Stimulated activated naive CD4-positive, alpha-beta T cell treated with Interleukin-2 at 50 U/mL for 16 hours (primary cell): ENCODE results near the gene TSPOAP1.

Experiments
- DNase-seq: peaks from one replicate; lab custom pipeline; 2025; lab: John Stamatoyannopoulos, UW

Gene TSPOAP1

GRCh38 chr17:58302919-58303585 lies 25.5 kb downstream of the TSPOAP1 start:
- DNase-seq: no peak

- no peak for DNase-seq
Measured at GRCh38 chr17:58302171-58302918, 26.2 kb downstream of the TSPOAP1 start.

DNA sequence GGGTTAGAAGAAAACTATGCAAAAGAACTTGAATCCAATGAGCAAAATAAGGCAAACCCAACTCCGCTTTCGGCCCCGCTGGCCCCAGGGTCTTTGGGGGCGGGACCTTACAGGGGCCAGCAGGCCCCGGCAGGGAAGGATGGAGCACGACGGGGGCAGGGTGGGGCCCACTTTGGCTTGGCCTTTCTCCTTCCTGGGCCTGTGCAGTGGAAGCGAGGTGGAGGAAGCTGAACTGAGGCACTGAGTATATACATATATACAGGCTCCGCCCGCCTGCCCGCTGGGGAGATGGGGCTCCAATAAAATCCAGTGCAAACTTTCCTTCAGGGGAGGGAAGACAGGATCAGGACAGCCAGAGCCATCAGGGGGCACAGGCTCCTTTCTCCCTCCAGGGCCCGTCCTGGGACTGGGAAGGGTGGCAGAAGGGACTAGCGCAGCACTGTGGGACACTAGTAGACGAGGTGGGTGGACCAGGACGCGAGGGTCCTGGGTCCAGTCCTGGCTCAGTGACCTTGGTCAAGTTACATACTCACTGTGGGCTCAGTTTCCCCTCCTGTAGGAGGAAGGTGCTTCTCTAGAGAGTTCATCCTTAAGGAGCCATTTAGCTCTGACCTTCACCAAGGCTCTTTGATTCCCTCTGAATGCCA lies 27.0 kb downstream of the TSPOAP1 start:
- no peak for DNase-seq

GRCh38 chr17:58300336-58300735 lies 28.3 kb downstream of the TSPOAP1 start:
- no peak for DNase-seq

DNA sequence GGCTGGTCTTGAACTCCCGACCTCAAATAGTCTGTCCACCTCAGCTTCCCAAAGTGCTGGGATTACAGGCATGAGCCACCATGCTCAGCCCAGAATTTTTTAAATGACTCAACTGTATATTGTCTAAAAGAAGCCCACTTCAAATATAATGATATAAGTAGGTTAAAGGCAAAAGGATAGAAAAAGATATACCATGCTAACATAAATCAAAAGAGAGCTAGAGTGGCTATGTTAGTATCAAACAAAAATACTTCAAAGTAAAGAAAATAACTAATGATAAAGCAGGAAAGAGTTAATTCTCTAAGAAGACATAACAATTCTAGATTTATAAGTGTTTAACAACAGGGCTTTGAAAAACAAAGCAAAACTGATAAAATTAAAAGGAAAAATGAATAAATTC lies 34.6 kb downstream of the TSPOAP1 start:
- DNase-seq: no peak

- DNase-seq: no peak
Measured at GRCh38 chr17:58291246-58291645, 37.3 kb downstream of the TSPOAP1 start.

DNA sequence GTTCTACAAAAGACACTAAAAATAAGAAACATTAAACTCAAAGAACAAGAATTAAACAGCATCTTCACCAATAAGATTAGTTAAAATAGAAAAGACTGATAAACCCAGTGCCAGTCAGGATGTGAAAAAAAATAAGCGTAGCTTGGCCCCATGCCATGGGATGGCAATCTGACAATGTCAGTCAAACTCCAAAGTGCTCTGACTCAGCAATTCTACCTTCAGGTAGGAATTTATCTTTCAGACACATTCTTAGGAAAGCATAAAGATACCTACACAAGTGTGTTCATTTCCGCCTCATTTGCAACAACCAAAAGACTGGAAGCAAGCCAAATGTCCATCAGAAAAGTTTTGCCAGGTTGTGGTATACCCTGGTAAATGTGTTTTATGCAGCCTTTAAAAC lies 38.7 kb downstream of the TSPOAP1 start:
- DNase-seq: no peak

DNA sequence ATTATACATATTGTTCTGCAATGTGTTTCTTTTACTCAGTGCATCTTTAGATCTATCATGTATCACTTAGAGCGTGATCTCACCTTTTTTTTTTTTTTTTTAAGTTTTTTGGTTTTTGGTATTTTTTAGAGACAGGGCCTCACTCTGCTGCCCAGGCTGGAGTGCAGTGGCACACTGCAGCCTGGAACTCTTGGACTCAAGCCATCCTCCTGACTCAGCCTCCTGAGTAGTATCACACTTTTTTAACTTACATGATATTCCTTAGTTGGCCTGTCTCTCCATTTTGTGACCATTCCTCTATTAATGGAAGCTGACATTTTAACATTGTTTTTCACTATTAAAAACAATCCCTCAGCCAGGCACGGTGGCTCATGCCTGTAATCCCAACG lies 43.2 kb downstream of the TSPOAP1 start:
- DNase-seq: no peak

DNA sequence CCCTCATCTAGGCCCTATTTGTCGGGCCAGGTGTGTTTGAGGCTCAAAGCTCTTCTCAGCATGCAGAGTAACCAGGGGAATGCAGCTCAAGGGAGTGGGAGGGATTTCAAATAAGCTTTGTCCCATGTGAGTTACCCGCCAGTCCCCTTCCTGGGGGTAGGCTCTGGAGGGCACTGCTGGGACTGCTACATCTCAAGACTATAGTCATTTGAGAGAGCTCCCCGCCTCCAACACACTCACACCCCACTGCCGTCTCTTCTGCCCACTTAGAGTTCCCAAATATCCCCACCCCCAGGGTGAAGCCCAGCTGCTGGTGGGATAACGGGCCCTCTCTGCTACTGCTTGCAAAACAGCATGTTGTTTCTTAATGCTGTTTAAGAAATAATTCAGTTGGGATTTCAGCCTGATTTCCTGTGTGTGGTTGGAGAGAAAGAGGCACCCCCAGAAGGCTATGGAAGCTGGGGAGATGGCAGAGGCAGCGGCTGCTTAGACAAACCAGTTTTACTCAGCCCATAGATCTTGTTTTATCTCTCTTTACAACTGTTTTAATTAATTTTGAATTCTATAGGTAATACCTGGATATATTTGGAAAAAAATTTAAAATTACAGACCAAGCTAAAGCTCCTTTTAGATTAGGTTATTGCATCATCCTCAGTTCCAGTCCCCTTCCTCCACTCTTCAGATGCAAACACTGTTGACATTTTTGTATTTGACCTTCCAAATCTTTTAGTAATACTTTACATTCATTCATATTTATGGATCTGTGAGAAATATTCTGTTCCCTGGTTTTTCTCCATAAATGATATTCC lies 43.8 kb downstream of the TSPOAP1 start:
- no peak for DNase-seq

DNA sequence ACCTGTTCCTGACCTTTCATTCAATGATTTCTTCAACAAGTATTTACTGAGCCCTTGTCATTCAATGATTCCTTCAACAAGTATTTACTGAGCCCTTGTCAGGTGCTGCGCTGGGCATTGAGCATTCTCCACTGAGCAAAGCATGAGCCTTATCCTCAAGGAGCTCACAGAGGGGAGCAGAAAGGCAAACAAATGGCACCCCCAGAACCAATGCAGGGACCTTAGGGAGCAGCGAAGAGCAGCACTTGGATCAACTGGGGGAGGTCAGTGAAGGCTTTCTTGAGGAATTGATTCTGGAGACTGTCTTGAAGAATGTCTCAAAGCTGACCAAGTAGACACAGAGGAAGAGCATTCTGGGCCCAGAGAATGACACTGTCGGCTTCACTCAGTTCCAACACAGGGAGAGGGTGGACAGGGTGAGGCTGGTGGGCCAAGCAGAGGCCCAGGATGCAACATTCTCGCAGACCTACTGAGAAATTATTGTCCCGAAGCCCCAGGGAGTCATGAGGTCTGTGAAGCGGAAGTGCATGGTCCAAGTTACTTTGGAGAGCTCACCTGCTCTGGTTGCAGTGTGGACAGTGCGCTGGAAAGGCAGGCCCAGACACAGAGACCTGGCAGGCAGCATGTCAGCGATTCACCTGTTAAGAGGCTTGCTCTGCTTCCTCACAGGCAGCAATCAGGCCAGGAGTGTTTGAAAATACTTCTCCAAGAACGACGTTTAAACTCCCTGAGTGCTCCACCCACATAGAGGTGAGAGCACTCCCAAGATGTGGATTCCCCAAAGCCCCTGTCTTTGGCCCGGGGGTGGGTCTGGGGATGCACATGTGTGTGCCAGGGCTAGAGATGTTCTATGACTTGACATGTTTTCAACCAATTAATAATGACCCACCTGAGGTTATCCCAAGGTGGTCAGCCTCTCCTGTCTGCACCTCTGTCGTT lies 44.7 kb downstream of the TSPOAP1 start:
- no peak for DNase-seq

- DNase-seq: no peak
Measured at GRCh38 chr17:58282442-58282841, 46.2 kb downstream of the TSPOAP1 start.

GRCh38 chr17:58281511-58282011 lies 47.0 kb downstream of the TSPOAP1 start:
- no peak for DNase-seq

DNA sequence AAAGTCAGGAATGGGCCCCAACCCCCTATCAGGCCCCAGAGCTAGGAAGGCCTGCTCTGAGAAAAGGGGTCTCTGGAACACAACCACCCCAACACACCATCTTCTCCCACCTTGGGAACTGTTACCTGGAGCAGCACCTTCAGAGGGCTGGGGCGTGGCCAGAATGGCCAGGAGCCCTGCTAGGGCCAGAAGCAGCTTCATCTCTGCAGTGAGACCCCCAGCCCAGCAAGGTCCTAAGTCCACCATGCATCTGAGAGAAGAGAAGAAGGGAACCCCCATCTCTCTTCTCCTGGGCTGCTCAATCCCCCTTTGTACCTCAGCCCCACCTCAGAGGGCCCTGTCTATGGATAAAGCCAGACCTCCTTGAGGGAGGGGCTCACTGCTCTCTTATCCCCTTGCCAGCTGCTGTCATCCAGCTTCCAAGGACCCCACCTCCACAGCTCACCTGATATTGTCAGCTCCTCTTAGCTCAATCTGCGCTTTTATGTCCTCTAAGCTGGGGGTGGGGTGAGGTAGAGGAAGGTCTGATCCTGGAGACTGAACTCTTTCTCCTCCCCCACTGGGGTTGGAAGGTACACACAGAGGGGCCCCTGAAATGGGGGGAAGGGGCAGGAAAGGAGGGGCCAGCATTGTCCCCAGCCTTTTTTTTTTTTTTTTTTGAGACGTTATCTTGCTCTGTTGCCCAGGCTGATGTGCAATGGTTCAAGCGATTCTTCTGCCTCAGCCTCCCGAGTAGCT lies 47.9 kb downstream of the TSPOAP1 start, which contains the start of gene MPO:
Gene MPO (minus strand): TSS at position 456 of the 738 bp plus-strand sequence. CDS start 177 bp downstream, at position 279.
- no peak for DNase-seq

GRCh38 chr17:58279736-58280479 lies 48.7 kb downstream of the TSPOAP1 start:
- DNase-seq: no peak

GRCh38 chr17:58279016-58279711 lies 49.4 kb downstream of the TSPOAP1 start:
- no peak for DNase-seq

DNA sequence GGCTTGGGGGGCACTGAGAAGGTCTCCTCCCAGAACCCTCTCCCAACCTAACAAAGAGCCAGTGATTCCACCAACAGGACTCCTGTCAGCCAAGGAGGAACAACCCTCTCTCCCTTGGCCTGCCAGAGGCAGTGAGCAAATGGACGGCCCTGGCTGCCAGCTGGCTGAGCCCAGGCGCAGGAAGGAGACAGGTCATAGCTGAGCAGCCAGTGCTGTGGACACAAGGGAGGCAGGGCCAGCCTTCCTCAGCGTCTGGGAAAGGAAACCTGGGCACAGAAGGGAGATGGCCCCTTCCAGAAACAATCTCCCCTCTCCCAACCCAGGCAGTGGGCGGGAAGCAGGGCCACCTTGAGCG lies 50.0 kb downstream of the TSPOAP1 start:
- DNase-seq: no peak

- no peak for DNase-seq
Measured at GRCh38 chr17:58277802-58278595, 50.6 kb downstream of the TSPOAP1 start.
